ENCODE results near the gene TINAG.

GRCh38 chr6:54310377-54311152, 2.3 kb downstream of the TINAG start:
- TF ChIP-seq CTCF (IDR thresholded peaks at IDR 0.05) (no peak), POLR2A (IDR thresholded peaks at IDR 0.05) (no peak)

All from adrenal gland (tissue), 5 donors.